Measurements from ENCODE around the gene ERAP2. TPM values are rescaled to one million over a fixed set of nuclear protein-coding genes. Genes with fewer than 3 reads are reported as not detected.

The ERAP2 gene
- polyA plus RNA-seq, 1 donor from 2014 or later = not detected

- no peak for TF ChIP-seq TAF1 (IDR thresholded peaks at IDR 0.05; ENCODE audit: low read depth)
- no peak for TF ChIP-seq RAD21 (conservative IDR thresholded peaks at IDR 0.05)
- no peak for TF ChIP-seq MXI1 (conservative IDR thresholded peaks at IDR 0.05; ENCODE audit: poor library complexity, severe bottlenecking)
- TF ChIP-seq EZH2 (IDR thresholded peaks at IDR 0.05; ENCODE audit: borderline replicate concordance, insufficient read depth, low read length, poor library complexity, severe bottlenecking) = no peak
- no peak for TF ChIP-seq POLR2AphosphoS5 (IDR thresholded peaks at IDR 0.05)
- TF ChIP-seq SMC3 (conservative IDR thresholded peaks at IDR 0.05; ENCODE audit: poor library complexity) = no peak
- TF ChIP-seq EP300 (conservative IDR thresholded peaks at IDR 0.05; ENCODE audit: poor library complexity, severe bottlenecking) = no peak
- TF ChIP-seq REST (IDR thresholded peaks at IDR 0.05; ENCODE audit: borderline replicate concordance) = no peak
- Histone ChIP-seq H3K36me3 (ENCODE audit: insufficient read depth, low read length) (no peaks in the 10 kb centered on the region), H3K27me3 (ENCODE audit: insufficient read depth, low read depth, low read length) (no peaks in the 10 kb centered on the region), H3K9ac (ENCODE audit: low read length) (no peak overlapping the region), H3K4me3 (ENCODE audit: low read length) (no peak overlapping the region), H3K4me2 (ENCODE audit: low read length) (no peak overlapping the region), H3K79me2 (replicated peaks; ENCODE audit: insufficient read depth, low read length) (no peaks in the 10 kb centered on the region), H3K9me2 (ENCODE audit: insufficient read depth, low read length) (no peaks in the 10 kb centered on the region), H3F3A (ENCODE audit: insufficient read depth, low read length, poor library complexity, severe bottlenecking) (no peaks in the 10 kb centered on the region), H2AFZ (ENCODE audit: low read depth, low read length) (no peak overlapping the region), H3K27ac (ENCODE audit: low read length) (no peak overlapping the region), H4K20me1 (ENCODE audit: insufficient read depth) (no peaks in the 10 kb centered on the region), H3K9me3 (ENCODE audit: low read length) (no peaks in the 10 kb centered on the region)
These were observed 8.7 kb downstream of the ERAP2 start for GRCh38 chr5:96884995-96885394.

- H3K4me3 ChIP-seq (ENCODE audit: low read length) = no peak overlapping the region
- no peak overlapping the region for H2AFZ ChIP-seq (ENCODE audit: low read depth, low read length)
- TF ChIP-seq EZH2 (IDR thresholded peaks at IDR 0.05; ENCODE audit: borderline replicate concordance, insufficient read depth, low read length, poor library complexity, severe bottlenecking) = no peak
- H3K27ac ChIP-seq (ENCODE audit: low read length) = no peak overlapping the region
- H3K9me2 ChIP-seq (ENCODE audit: insufficient read depth, low read length) = no peaks in the 10 kb centered on the region
- no peaks in the 10 kb centered on the region for H3K36me3 ChIP-seq (ENCODE audit: insufficient read depth, low read length)
- no peaks in the 10 kb centered on the region for H3K27me3 ChIP-seq (ENCODE audit: insufficient read depth, low read depth, low read length)
- no peaks in the 10 kb centered on the region for H3F3A ChIP-seq (ENCODE audit: insufficient read depth, low read length, poor library complexity, severe bottlenecking)
- H3K4me2 ChIP-seq (ENCODE audit: low read length) = no peak overlapping the region
- H3K9ac ChIP-seq (ENCODE audit: low read length) = no peak overlapping the region
- no peaks in the 10 kb centered on the region for H4K20me1 ChIP-seq (ENCODE audit: insufficient read depth)
- H3K79me2 ChIP-seq (replicated peaks; ENCODE audit: insufficient read depth, low read length) = no peaks in the 10 kb centered on the region
- H3K9me3 ChIP-seq (ENCODE audit: low read length) = no peaks in the 10 kb centered on the region
These were observed 9.4 kb downstream of the ERAP2 start for GRCh38 chr5:96885518-96886338.

GRCh38 chr5:96893342-96893741, 17.0 kb downstream of the ERAP2 start:
- Histone ChIP-seq H3K79me2 (replicated peaks; ENCODE audit: insufficient read depth, low read length) (no peaks in the 10 kb centered on the region), H2AFZ (ENCODE audit: low read depth, low read length) (no peak overlapping the region), H3F3A (ENCODE audit: insufficient read depth, low read length, poor library complexity, severe bottlenecking) (no peaks in the 10 kb centered on the region), H3K9ac (ENCODE audit: low read length) (no peak overlapping the region), H3K4me2 (ENCODE audit: low read length) (no peak overlapping the region), H3K27ac (ENCODE audit: low read length) (no peak overlapping the region), H3K27me3 (ENCODE audit: insufficient read depth, low read depth, low read length) (no peaks in the 10 kb centered on the region), H3K9me3 (ENCODE audit: low read length) (no peaks in the 10 kb centered on the region), H3K9me2 (ENCODE audit: insufficient read depth, low read length) (no peaks in the 10 kb centered on the region), H3K4me3 (ENCODE audit: low read length) (no peak overlapping the region), H4K20me1 (ENCODE audit: insufficient read depth) (no peaks in the 10 kb centered on the region), H3K36me3 (ENCODE audit: insufficient read depth, low read length) (no peaks in the 10 kb centered on the region)
- TF ChIP-seq EZH2 (IDR thresholded peaks at IDR 0.05; ENCODE audit: borderline replicate concordance, insufficient read depth, low read length, poor library complexity, severe bottlenecking) = no peak
- no peak for TF ChIP-seq SMC3 (conservative IDR thresholded peaks at IDR 0.05; ENCODE audit: poor library complexity)
- no peak for TF ChIP-seq CTCF (IDR thresholded peaks at IDR 0.05; ENCODE audit: poor library complexity, severe bottlenecking)
- no peak for TF ChIP-seq TAF1 (IDR thresholded peaks at IDR 0.05; ENCODE audit: low read depth)
- TF ChIP-seq POLR2AphosphoS5 (IDR thresholded peaks at IDR 0.05) = no peak
- no peak for TF ChIP-seq EP300 (conservative IDR thresholded peaks at IDR 0.05; ENCODE audit: poor library complexity, severe bottlenecking)
- TF ChIP-seq MXI1 (conservative IDR thresholded peaks at IDR 0.05; ENCODE audit: poor library complexity, severe bottlenecking) = no peak
- TF ChIP-seq RAD21 (conservative IDR thresholded peaks at IDR 0.05) = no peak
- TF ChIP-seq REST (IDR thresholded peaks at IDR 0.05; ENCODE audit: borderline replicate concordance) = no peak
